Peyer's patch (tissue), 4 donors: ENCODE results near the gene PSMC3IP. TPM values are rescaled to one million over a fixed set of nuclear protein-coding genes. Genes with fewer than 3 reads are reported as not detected.
A peak's percentile ranks its signal among the peaks of the same experiment; 100 is the strongest.

Source experiments
- DNase-seq, 3 donors: peaks; one replicate each; pipeline ENCODE4 v3.0.0-alpha.2; 2017 to 2019
- H3K27ac ChIP-seq, 4 donors: fragments of 200-600 bp; sonication (generic); one replicate each; pipeline ENCODE4 v1.5.1; 2016 to 2019
- H3K27me3 ChIP-seq, 2 donors: fragments of 200-600 bp; sonication (generic); one replicate each; pipeline ENCODE4 v1.5.1; 2019
- H3K36me3 ChIP-seq, 3 donors: fragments of 200-600 bp; sonication (generic); one replicate each; pipeline ENCODE4 v1.5.1; 2016 to 2019
- H3K4me1 ChIP-seq, 4 donors: fragments of 200-600 bp; sonication (generic); one replicate each; pipeline ENCODE4 v1.5.1; 2016 to 2019
- H3K4me3 ChIP-seq, 4 donors: fragments of 200-600 bp; sonication (generic); 1 replicate in 3 of 4; 2 replicates in 1 of 4; pipeline ENCODE4 v1.5.1; 2016 to 2019; ENCODE audit warnings: mild to moderate bottlenecking in 1 of 4
- H3K9me3 ChIP-seq, 4 donors: fragments of 200-600 bp; sonication (generic); one replicate each; pipeline ENCODE4 v1.5.1; 2016 to 2019; ENCODE audit warnings: mild to moderate bottlenecking in 1 of 4
- CTCF ChIP-seq, 6 experiments: fragments of 450-650 bp in 4 of 6; fragments of 200-600 bp in 2 of 6; sonication (generic) in 1 of 6; IDR thresholded peaks; one replicate each; pipeline ENCODE4 v1.5.1; 2017 to 2019; ENCODE audit warnings: antibody characterized with exemption in 6 of 6, mild to moderate bottlenecking in 3 of 6, moderate library complexity in 1 of 6
- POLR2A ChIP-seq, 2 donors: fragments of 450-650 bp; IDR thresholded peaks; one replicate each; pipeline ENCODE4 v1.5.1; 2017; ENCODE audit warnings: antibody characterized with exemption in 2 of 2, mild to moderate bottlenecking in 2 of 2, moderate library complexity in 2 of 2
- total RNA-seq, 4 donors: library from RNA; depleted of rRNA; stranded (reverse); fragments of >200 nt; gene quantifications; one replicate each; pipeline ENCODE4 v1.1.0, GENCODE V29; 2016

The PSMC3IP gene
- total RNA-seq, 4 donors from 2014 or later, result 1.2 to 1.5 TPM; not detected in 2

GRCh38 chr17:42531455-42532354, 45.8 kb downstream of the PSMC3IP start:
- Histone ChIP-seq H3K27ac (peak overlapping the region; percentile 77 to 97 (median 81)), H3K27me3 (no peaks in the 10 kb centered on the region), H3K4me3 (peak overlapping the region; percentile 45 to 69 (median 58)), H3K4me1 (peaks cover 0 to 28% (median 11%) of the 10 kb centered on the region in 4 donors), H3K9me3 (no peaks in the 10 kb centered on the region), H3K36me3 (no peaks in the 10 kb centered on the region)
- TF ChIP-seq POLR2A (IDR thresholded peaks at IDR 0.05), result peak; percentile 13 to 65
- TF ChIP-seq CTCF (IDR thresholded peaks at IDR 0.05), result peak in 5 of 6 experiments; percentile 46 to 75 (median 68)
- DNase-seq, result peak; percentile 68 to 86 (median 83)

- DNase-seq, result no peak
- Histone ChIP-seq H3K27me3 (no peaks in the 10 kb centered on the region), H3K9me3 (no peaks in the 10 kb centered on the region), H3K27ac (peak overlapping the region in 3 of 4 donors; percentile 77 to 97 (median 85)), H3K4me1 (peaks cover 0 to 34% (median 13%) of the 10 kb centered on the region in 4 donors), H3K4me3 (no peak overlapping the region), H3K36me3 (no peaks in the 10 kb centered on the region)
- TF ChIP-seq CTCF (IDR thresholded peaks at IDR 0.05) (no peak), POLR2A (IDR thresholded peaks at IDR 0.05) (no peak)
Measured at GRCh38 chr17:42530952-42531454, 46.5 kb downstream of the PSMC3IP start.

GRCh38 chr17:42529061-42529460, 48.5 kb downstream of the PSMC3IP start:
- DNase-seq, result no peak
- Histone ChIP-seq H3K27me3 (no peaks in the 10 kb centered on the region), H3K4me1 (peaks cover 0 to 30% (median 11%) of the 10 kb centered on the region in 4 donors), H3K9me3 (no peaks in the 10 kb centered on the region), H3K36me3 (no peaks in the 10 kb centered on the region), H3K27ac (no peak overlapping the region), H3K4me3 (no peak overlapping the region)
- TF ChIP-seq CTCF (IDR thresholded peaks at IDR 0.05) (no peak), POLR2A (IDR thresholded peaks at IDR 0.05) (no peak)

- Histone ChIP-seq H3K4me3 (no peak overlapping the region), H3K4me1 (peaks cover 0 to 33% (median 11%) of the 10 kb centered on the region in 4 donors), H3K9me3 (no peaks in the 10 kb centered on the region), H3K27ac (no peak overlapping the region), H3K27me3 (no peaks in the 10 kb centered on the region), H3K36me3 (no peaks in the 10 kb centered on the region)
- no peak for TF ChIP-seq CTCF (IDR thresholded peaks at IDR 0.05)
- no peak for TF ChIP-seq POLR2A (IDR thresholded peaks at IDR 0.05)
- no peak for DNase-seq
Measured at GRCh38 chr17:42527932-42528331, 49.6 kb downstream of the PSMC3IP start.

- Histone ChIP-seq H3K27me3 (no peaks in the 10 kb centered on the region), H3K27ac (peak overlapping the region in 2 of 4 donors; percentile 28 to 51), H3K4me3 (no peak overlapping the region), H3K4me1 (peaks cover 0 to 42% (median 10%) of the 10 kb centered on the region in 4 donors), H3K36me3 (peaks cover 0 to 13% (median 0%) of the 10 kb centered on the region in 3 donors), H3K9me3 (no peaks in the 10 kb centered on the region)
- TF ChIP-seq POLR2A (IDR thresholded peaks at IDR 0.05), result no peak
- TF ChIP-seq CTCF (IDR thresholded peaks at IDR 0.05), result no peak
- DNase-seq, result no peak
Measured at GRCh38 chr17:42526031-42526444, 51.5 kb downstream of the PSMC3IP start.
